K562 (cell line): ENCODE measurements around the gene ECD. TPM values are rescaled to one million over a fixed set of nuclear protein-coding genes. Genes with fewer than 3 reads are reported as not detected.

Experiments used
- ESRRB ChIP-seq: fragments of 250-450 bp; sonication (Bioruptor Pico); IDR thresholded peaks from 2 replicates; pipeline ENCODE4 v1.5.0; 2020; ENCODE audit warnings: mild to moderate bottlenecking, moderate library complexity, borderline replicate concordance
- POLR2H ChIP-seq: IDR thresholded peaks from 2 replicates; pipeline ENCODE4 v1.6.1; 2016; ENCODE audit warnings: missing genetic modification characterization, low read depth, mild to moderate bottlenecking, control low read depth, missing compliant biosample characterization, moderate library complexity
- SLC30A9 ChIP-seq: fragments of 250-450 bp; sonication (Bioruptor Pico); IDR thresholded peaks from 2 replicates; pipeline ENCODE4 v1.8.0; 2022; ENCODE audit warnings: mild to moderate bottlenecking, moderate library complexity
- SMARCE1 ChIP-seq: fragments of 450-650 bp; IDR thresholded peaks from 2 replicates; pipeline ENCODE4 v1.7.1; 2016; ENCODE audit warnings: mild to moderate bottlenecking
- TRIM28 ChIP-seq: fragments of 450-650 bp; IDR thresholded peaks from 2 replicates; pipeline ENCODE4 v1.6.1; 2017
- XRCC5 ChIP-seq: fragments of 200-400 bp; formaldehyde crosslinking; IDR thresholded peaks from 2 replicates; pipeline ENCODE4 v1.6.1; 2017; ENCODE audit warnings: low read depth, mild to moderate bottlenecking, low read length
- ZFX ChIP-seq: sonication (generic); formaldehyde crosslinking; IDR thresholded peaks from 2 replicates; pipeline ENCODE4 v1.8.0; 2022; ENCODE audit warnings: mild to moderate bottlenecking, missing genetic modification reagents, moderate library complexity
- ZKSCAN1 ChIP-seq: fragments of 150-350 bp; IDR thresholded peaks from 2 replicates; pipeline ENCODE4 v1.6.1; 2016; ENCODE audit warnings: low read depth, low read length
- ZNF263 ChIP-seq: sonication (generic); formaldehyde crosslinking; IDR thresholded peaks from 2 replicates; pipeline ENCODE4 v1.8.0; 2022; ENCODE audit warnings: mild to moderate bottlenecking, missing genetic modification reagents, borderline replicate concordance
- ZNF444 ChIP-seq: fragments of 250-450 bp; sonication (Bioruptor Pico); IDR thresholded peaks from 2 replicates; pipeline ENCODE4 v1.4.0; 2020; ENCODE audit warnings: mild to moderate bottlenecking, moderate library complexity
- ZNF785 ChIP-seq: fragments of 250-450 bp; sonication (Bioruptor Pico); IDR thresholded peaks from 2 replicates; pipeline ENCODE4 v1.4.0; 2020; ENCODE audit warnings: mild to moderate bottlenecking
- polyA plus RNA-seq, 8 experiments: library from polyadenylated mRNA; depleted of rRNA in 4 of 8; stranded (reverse) in 5 of 8; unstranded in 3 of 8; fragments of >200 nt; fragmentation: Nextera tagmentation in 2 of 8; fragmentation: Illumina TruSeq in 1 of 8; extraction: Ambion mirVana in 2 of 8; extraction: Trizol in 1 of 8; gene quantifications; 2 replicates each; pipeline versions ENCODE4 v1.2.1 to v1.2.3, GENCODE V29; 2011 to 2014; ENCODE audit warnings: inconsistent platforms in 1 of 8, missing spikeins in 1 of 8
- total RNA-seq, 7 experiments: library from RNA; depleted of rRNA in 6 of 7; stranded (reverse); fragments of >200 nt in 6 of 7; fragmentation: Illumina TruSeq in 2 of 7; extraction: Trizol in 2 of 7; gene quantifications; 2 replicates each; pipeline versions ENCODE4 v1.2.1 to v1.2.3, GENCODE V29; 2011 to 2021; ENCODE audit warnings: low replicate concordance in 1 of 7
- TF ChIP-seq, protein P1 (sequence below): fragments of 250-450 bp; sonication (Bioruptor Pico); IDR thresholded peaks from 2 replicates; pipeline ENCODE4 v1.4.0; 2020; ENCODE audit warnings: mild to moderate bottlenecking
- TF ChIP-seq, protein P2 (sequence below), 2 experiments: fragments of 450-650 bp in 1 of 2; IDR thresholded peaks; 2 replicates each; pipeline ENCODE4 v1.6.1; 2011 to 2017; ENCODE audit warnings: low read depth in 2 of 2, antibody characterized with exemption in 1 of 2, borderline replicate concordance in 1 of 2, low read length in 1 of 2, mild to moderate bottlenecking in 1 of 2, mixed read lengths in 1 of 2; ENCODE audit not compliant: control insufficient read depth in 1 of 2
- TF ChIP-seq, protein P3 (sequence below): fragments of 250-450 bp; sonication (Bioruptor Pico); IDR thresholded peaks from 2 replicates; pipeline ENCODE4 v1.5.0; 2022; ENCODE audit warnings: mild to moderate bottlenecking
- TF ChIP-seq, protein P4 (sequence below): fragments of 450-650 bp; conservative IDR thresholded peaks from 2 replicates; pipeline ENCODE4 v1.6.1; 2016; ENCODE audit warnings: missing genetic modification characterization, low read depth, mild to moderate bottlenecking, control low read depth, missing compliant biosample characterization
- TF ChIP-seq, protein P5 (sequence below): IDR thresholded peaks from 3 replicates; pipeline ENCODE4 v1.6.1; 2011; ENCODE audit warnings: borderline replicate concordance, mild to moderate bottlenecking; ENCODE audit not compliant: insufficient read length, insufficient read depth

ECD gene
- total and polyA plus RNA-seq, 9 of the 15 experiments (the other 6 are each of a cell fraction or from before 2014, with no cell fraction given), result 33.5 to 79.9 (median 53.2) TPM

DNA sequence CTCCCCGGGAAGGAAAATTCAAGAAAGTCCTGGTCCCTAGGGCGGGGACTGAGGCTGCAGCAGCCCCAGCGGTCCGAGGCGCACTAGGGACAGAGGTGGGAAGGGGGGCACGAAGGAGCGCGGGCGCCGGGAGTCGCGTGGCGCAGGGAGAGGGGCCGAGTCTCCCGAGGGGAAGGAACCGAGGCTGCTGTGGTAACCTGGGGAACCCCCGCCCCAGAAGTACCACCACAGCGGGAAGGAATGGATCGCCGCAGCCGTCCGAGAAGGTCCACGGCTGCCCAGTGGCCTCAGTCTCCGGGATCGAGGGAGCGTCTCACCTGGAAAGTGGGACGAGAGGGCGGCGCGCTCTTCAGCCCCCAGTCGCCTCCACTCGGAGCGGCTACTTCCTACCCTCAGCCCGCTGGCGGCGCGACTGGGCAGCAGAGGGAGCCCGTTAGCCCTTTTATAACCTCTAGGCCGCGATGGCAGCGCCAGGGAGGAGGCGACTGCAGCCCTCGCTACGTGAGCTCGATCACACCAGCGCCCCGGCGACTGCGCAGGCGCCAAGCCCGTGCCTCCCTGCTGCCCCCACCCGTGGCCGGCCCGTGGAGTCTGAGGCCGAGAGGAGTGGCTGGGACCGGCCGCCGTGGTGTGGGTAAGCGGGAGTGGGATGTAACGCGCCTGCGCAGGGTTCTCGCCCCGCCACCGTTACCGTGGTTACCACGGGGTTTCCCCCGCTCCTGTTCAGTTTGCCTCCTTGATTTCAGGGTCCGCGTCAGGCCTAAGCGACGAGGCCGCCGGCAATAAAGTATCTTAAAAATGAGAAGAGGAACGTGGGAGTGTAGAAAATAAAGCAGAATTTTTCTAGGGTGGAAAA is 71.1 kb downstream of the ECD start, which contains the start of gene P4HA1 (continued):
- TF ChIP-seq ESRRB (CRISPR knock-in tag) (no peak), ZKSCAN1 (0 out of 2 replicates have a peak, but pooled peaks have one; percentile 72), ZNF263 (CRISPR knock-in tag) (0 out of 2 replicates have a peak, but pooled peaks have one; percentile 66), ZNF444 (peak; percentile 50; the same call in 1 of the 2 replicates), SMARCE1 (peak; percentile 61; the same call in 1 of the 2 replicates), XRCC5 (peak; percentile 81), ZNF785 (CRISPR knock-in tag) (no peak), TRIM28 (no peak), ZFX (CRISPR knock-in tag) (peak; percentile 99), SLC30A9 (no peak), POLR2H (tag) (peak; percentile 92)
- TF ChIP-seq, protein P1, sequence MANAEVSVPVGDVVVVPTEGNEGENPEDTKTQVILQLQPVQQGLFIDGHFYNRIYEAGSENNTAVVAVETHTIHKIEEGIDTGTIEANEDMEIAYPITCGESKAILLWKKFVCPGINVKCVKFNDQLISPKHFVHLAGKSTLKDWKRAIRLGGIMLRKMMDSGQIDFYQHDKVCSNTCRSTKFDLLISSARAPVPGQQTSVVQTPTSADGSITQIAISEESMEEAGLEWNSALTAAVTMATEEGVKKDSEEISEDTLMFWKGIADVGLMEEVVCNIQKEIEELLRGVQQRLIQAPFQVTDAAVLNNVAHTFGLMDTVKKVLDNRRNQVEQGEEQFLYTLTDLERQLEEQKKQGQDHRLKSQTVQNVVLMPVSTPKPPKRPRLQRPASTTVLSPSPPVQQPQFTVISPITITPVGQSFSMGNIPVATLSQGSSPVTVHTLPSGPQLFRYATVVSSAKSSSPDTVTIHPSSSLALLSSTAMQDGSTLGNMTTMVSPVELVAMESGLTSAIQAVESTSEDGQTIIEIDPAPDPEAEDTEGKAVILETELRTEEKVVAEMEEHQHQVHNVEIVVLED (CRISPR knock-in tag), result no peak; the same call in 1 of the 2 replicates
- TF ChIP-seq, protein P2, sequence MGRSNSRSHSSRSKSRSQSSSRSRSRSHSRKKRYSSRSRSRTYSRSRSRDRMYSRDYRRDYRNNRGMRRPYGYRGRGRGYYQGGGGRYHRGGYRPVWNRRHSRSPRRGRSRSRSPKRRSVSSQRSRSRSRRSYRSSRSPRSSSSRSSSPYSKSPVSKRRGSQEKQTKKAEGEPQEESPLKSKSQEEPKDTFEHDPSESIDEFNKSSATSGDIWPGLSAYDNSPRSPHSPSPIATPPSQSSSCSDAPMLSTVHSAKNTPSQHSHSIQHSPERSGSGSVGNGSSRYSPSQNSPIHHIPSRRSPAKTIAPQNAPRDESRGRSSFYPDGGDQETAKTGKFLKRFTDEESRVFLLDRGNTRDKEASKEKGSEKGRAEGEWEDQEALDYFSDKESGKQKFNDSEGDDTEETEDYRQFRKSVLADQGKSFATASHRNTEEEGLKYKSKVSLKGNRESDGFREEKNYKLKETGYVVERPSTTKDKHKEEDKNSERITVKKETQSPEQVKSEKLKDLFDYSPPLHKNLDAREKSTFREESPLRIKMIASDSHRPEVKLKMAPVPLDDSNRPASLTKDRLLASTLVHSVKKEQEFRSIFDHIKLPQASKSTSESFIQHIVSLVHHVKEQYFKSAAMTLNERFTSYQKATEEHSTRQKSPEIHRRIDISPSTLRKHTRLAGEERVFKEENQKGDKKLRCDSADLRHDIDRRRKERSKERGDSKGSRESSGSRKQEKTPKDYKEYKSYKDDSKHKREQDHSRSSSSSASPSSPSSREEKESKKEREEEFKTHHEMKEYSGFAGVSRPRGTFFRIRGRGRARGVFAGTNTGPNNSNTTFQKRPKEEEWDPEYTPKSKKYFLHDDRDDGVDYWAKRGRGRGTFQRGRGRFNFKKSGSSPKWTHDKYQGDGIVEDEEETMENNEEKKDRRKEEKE (IDR thresholded peaks at IDR 0.05; ENCODE audit: borderline replicate concordance in 1 of 2, control insufficient read depth in 1 of 2, low read depth in 2 of 2, low read length in 1 of 2), result 0 out of 4 replicates have a peak, but pooled peaks of 1 of the 2 experiments have one; percentile 68
- TF ChIP-seq, protein P3, sequence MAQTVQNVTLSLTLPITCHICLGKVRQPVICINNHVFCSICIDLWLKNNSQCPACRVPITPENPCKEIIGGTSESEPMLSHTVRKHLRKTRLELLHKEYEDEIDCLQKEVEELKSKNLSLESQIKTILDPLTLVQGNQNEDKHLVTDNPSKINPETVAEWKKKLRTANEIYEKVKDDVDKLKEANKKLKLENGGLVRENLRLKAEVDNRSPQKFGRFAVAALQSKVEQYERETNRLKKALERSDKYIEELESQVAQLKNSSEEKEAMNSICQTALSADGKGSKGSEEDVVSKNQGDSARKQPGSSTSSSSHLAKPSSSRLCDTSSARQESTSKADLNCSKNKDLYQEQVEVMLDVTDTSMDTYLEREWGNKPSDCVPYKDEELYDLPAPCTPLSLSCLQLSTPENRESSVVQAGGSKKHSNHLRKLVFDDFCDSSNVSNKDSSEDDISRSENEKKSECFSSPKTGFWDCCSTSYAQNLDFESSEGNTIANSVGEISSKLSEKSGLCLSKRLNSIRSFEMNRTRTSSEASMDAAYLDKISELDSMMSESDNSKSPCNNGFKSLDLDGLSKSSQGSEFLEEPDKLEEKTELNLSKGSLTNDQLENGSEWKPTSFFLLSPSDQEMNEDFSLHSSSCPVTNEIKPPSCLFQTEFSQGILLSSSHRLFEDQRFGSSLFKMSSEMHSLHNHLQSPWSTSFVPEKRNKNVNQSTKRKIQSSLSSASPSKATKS, result no peak
- TF ChIP-seq, protein P4, sequence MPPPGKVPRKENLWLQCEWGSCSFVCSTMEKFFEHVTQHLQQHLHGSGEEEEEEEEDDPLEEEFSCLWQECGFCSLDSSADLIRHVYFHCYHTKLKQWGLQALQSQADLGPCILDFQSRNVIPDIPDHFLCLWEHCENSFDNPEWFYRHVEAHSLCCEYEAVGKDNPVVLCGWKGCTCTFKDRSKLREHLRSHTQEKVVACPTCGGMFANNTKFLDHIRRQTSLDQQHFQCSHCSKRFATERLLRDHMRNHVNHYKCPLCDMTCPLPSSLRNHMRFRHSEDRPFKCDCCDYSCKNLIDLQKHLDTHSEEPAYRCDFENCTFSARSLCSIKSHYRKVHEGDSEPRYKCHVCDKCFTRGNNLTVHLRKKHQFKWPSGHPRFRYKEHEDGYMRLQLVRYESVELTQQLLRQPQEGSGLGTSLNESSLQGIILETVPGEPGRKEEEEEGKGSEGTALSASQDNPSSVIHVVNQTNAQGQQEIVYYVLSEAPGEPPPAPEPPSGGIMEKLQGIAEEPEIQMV (tag), result peak; percentile 37; the same call in 1 of the 2 replicates
- TF ChIP-seq, protein P5, sequence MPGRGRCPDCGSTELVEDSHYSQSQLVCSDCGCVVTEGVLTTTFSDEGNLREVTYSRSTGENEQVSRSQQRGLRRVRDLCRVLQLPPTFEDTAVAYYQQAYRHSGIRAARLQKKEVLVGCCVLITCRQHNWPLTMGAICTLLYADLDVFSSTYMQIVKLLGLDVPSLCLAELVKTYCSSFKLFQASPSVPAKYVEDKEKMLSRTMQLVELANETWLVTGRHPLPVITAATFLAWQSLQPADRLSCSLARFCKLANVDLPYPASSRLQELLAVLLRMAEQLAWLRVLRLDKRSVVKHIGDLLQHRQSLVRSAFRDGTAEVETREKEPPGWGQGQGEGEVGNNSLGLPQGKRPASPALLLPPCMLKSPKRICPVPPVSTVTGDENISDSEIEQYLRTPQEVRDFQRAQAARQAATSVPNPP, result no peak
